HUES48 (cell line): ENCODE results near the gene WNT3A.
A peak's percentile ranks its signal among the peaks of the same experiment; 100 is the strongest.

ENCODE experiments used
- H3K27ac ChIP-seq: one replicate; pipeline ENCODE4 v1.7.0; 2013; ENCODE audit warnings: low read depth, low read length, inconsistent platforms
- H3K27me3 ChIP-seq: 2 replicates; pipeline ENCODE4 v1.6.1; 2013; ENCODE audit warnings: mild to moderate bottlenecking, low read length; ENCODE audit not compliant: control insufficient read depth, insufficient read depth
- H3K36me3 ChIP-seq: 2 replicates; pipeline ENCODE4 v1.6.1; 2013; ENCODE audit warnings: low read length; ENCODE audit not compliant: control insufficient read depth, insufficient read depth
- H3K4me1 ChIP-seq: 2 replicates; pipeline ENCODE4 v1.6.1; 2013; ENCODE audit warnings: mild to moderate bottlenecking, low read length; ENCODE audit not compliant: control insufficient read depth, insufficient read depth
- H3K4me3 ChIP-seq: 2 replicates; pipeline ENCODE4 v1.5.1; 2013; ENCODE audit warnings: mild to moderate bottlenecking, low read depth, low read length
- H3K9ac ChIP-seq: 2 replicates; pipeline ENCODE4 v1.6.1; 2013; ENCODE audit warnings: mild to moderate bottlenecking, low read depth, low read length, moderate library complexity
- H3K9me3 ChIP-seq: 2 replicates; pipeline ENCODE4 v1.6.1; 2013; ENCODE audit warnings: low read length; ENCODE audit not compliant: control insufficient read depth, insufficient read depth

Gene WNT3A

DNA sequence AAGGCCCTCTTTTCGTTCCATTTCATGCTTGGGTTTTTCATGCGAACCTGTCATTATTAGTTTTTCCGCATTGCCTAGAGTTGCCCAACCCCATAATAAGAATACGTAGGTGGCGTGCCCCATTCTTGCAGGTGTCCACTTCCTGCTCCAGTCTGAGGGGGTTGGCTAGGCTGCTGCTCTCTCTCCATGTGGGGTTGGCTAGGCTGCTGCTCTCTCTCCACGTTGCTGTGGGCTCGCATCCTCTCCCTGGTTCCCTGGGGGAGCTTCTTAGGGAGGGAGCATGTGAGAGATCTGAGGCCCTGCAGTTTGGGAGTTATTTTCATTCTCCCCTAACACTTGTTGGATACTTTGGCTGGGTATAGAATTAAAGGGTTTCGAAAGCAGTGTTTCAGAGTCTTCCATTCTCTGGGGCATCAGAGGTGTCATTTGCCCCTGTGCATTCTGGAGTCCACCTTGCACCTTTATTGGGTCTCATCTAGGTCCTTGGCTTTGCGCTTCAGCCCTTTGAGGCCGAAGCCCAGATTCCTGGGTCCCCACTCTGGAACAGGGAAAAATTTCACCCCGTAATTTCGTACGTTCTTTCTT lies 87.7 kb downstream of the WNT3A start:
- Histone ChIP-seq H3K4me3 (no peak overlapping the region), H3K36me3 (peaks cover 30% of the 10 kb centered on the region), H3K4me1 (no peaks in the 10 kb centered on the region), H3K9ac (no peak overlapping the region), H3K27ac (no peak overlapping the region), H3K27me3 (no peaks in the 10 kb centered on the region), H3K9me3 (no peaks in the 10 kb centered on the region)

GRCh38 chr1:228095161-228095560 lies 88.4 kb downstream of the WNT3A start:
- H3K4me1 ChIP-seq = no peaks in the 10 kb centered on the region
- H3K9ac ChIP-seq = no peak overlapping the region
- peaks cover 36% of the 10 kb centered on the region for H3K36me3 ChIP-seq
- no peaks in the 10 kb centered on the region for H3K9me3 ChIP-seq
- H3K4me3 ChIP-seq = no peak overlapping the region
- no peaks in the 10 kb centered on the region for H3K27me3 ChIP-seq
- H3K27ac ChIP-seq = no peak overlapping the region

- no peak overlapping the region for H3K4me3 ChIP-seq
- H3K4me1 ChIP-seq = no peaks in the 10 kb centered on the region
- no peaks in the 10 kb centered on the region for H3K27me3 ChIP-seq
- H3K9ac ChIP-seq = no peak overlapping the region
- no peak overlapping the region for H3K27ac ChIP-seq
- no peaks in the 10 kb centered on the region for H3K9me3 ChIP-seq
- peaks cover 40% of the 10 kb centered on the region for H3K36me3 ChIP-seq
Observed at GRCh38 chr1:228095938-228096337, 89.1 kb downstream of the WNT3A start.

DNA sequence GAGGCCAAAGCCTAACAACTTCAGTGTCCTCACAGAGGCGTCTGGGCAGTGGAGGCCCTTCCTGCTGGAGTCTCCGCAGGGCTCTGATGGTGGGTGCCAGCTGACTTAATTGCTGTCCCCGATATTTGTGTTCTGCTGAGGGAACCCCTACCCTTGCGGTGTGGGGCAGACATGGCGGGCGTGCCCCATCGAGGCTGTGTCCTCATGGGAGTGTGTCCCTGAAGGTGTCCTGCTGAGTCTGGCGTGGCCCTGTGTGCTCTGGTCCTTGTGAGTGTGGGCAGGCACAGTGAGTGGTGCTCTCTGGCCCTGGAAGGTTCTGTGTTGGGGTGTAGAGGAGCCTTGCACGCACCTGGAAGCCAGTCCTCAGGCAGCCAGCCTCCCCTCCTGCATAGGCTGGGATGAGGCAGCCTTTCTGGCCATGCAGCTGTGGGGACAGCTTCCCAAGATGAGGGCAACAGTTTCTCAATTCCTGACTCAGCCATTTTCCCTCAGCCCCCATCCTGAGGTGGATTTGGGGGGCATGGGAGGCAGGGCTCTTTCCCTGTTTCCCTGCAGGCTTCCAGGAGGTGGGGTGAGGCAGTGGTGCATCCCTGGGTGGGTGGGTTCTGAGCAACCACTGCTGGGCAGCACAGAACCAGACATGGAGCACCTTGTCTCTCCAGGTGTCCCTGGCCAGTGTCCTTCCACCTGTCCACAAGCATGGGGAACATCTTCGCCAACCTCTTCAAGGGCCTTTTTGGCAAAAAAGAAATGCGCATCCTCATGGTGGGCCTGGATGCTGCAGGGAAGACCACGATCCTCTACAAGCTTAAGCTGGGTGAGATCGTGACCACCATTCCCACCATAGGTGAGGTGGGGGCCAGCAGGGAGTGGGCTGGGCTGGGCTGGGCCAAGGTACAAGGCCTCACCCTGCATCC lies 89.9 kb downstream of the WNT3A start:
- H3K4me1 ChIP-seq = no peaks in the 10 kb centered on the region
- H3K9ac ChIP-seq = no peak overlapping the region
- no peaks in the 10 kb centered on the region for H3K9me3 ChIP-seq
- no peak overlapping the region for H3K27ac ChIP-seq
- no peak overlapping the region for H3K4me3 ChIP-seq
- peaks cover 44% of the 10 kb centered on the region for H3K36me3 ChIP-seq
- no peaks in the 10 kb centered on the region for H3K27me3 ChIP-seq

DNA sequence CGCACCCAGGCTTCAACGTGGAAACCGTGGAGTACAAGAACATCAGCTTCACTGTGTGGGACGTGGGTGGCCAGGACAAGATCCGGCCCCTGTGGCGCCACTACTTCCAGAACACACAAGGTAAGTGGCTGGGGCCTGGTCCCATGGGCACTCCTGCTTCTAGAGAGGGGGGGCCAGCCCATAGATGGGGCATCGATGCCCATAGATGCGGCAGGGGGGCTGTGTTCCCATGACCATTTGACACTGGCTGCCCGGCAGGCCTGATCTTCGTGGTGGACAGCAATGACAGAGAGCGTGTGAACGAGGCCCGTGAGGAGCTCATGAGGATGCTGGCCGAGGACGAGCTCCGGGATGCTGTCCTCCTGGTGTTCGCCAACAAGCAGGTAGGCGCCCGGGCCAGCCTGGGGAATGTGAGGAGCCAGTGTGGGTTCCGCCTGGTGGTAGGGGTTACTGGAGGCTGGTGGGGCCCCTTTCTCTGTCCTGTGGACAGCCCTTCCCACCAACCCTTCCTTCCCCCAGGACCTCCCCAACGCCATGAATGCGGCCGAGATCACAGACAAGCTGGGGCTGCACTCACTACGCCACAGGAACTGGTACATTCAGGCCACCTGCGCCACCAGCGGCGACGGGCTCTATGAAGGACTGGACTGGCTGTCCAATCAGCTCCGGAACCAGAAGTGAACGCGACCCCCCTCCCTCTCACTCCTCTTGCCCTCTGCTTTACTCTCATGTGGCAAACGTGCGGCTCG lies 90.7 kb downstream of the WNT3A start:
- Histone ChIP-seq H3K27ac (no peak overlapping the region), H3K4me1 (no peaks in the 10 kb centered on the region), H3K4me3 (no peak overlapping the region), H3K36me3 (peaks cover 44% of the 10 kb centered on the region), H3K9ac (no peak overlapping the region), H3K9me3 (no peaks in the 10 kb centered on the region), H3K27me3 (no peaks in the 10 kb centered on the region)

DNA sequence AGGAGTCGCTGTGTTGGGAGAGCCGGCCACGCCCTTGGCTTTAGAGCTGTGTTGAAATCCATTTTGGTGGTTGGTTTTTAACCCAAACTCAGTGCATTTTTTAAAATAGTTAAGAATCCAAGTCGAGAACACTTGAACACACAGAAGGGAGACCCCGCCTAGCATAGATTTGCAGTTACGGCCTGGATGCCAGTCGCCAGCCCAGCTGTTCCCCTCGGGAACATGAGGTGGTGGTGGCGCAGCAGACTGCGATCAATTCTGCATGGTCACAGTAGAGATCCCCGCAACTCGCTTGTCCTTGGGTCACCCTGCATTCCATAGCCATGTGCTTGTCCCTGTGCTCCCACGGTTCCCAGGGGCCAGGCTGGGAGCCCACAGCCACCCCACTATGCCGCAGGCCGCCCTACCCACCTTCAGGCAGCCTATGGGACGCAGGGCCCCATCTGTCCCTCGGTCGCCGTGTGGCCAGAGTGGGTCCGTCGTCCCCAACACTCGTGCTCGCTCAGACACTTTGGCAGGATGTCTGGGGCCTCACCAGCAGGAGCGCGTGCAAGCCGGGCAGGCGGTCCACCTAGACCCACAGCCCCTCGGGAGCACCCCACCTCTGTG lies 91.6 kb downstream of the WNT3A start:
- no peaks in the 10 kb centered on the region for H3K27me3 ChIP-seq
- H3K27ac ChIP-seq = no peak overlapping the region
- H3K9ac ChIP-seq = no peak overlapping the region
- H3K4me3 ChIP-seq = no peak overlapping the region
- peaks cover 44% of the 10 kb centered on the region for H3K36me3 ChIP-seq
- no peaks in the 10 kb centered on the region for H3K9me3 ChIP-seq
- H3K4me1 ChIP-seq = no peaks in the 10 kb centered on the region

DNA sequence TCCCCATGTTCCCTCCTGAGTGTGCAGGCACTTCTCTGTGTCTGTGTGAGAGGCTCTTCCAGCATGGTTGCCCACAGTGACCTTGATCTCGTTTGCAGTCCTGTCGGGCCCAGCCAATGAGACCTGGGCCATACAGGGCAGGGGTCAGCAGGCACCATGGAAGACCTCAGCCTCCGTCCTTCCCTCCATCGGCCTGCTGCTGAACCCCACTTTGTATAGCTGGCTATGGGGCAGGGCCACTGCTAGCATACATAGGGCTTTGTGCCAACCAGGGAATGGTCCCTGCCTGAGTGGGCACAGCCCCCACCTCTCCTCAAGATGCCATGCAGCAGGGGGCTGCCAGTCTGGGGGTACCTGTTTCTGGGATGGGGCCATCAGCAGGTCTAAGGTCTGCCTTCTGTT lies 92.5 kb downstream of the WNT3A start:
- Histone ChIP-seq H3K9me3 (no peaks in the 10 kb centered on the region), H3K9ac (no peak overlapping the region), H3K36me3 (peaks cover 44% of the 10 kb centered on the region), H3K4me1 (no peaks in the 10 kb centered on the region), H3K4me3 (no peak overlapping the region), H3K27me3 (no peaks in the 10 kb centered on the region), H3K27ac (no peak overlapping the region)

DNA sequence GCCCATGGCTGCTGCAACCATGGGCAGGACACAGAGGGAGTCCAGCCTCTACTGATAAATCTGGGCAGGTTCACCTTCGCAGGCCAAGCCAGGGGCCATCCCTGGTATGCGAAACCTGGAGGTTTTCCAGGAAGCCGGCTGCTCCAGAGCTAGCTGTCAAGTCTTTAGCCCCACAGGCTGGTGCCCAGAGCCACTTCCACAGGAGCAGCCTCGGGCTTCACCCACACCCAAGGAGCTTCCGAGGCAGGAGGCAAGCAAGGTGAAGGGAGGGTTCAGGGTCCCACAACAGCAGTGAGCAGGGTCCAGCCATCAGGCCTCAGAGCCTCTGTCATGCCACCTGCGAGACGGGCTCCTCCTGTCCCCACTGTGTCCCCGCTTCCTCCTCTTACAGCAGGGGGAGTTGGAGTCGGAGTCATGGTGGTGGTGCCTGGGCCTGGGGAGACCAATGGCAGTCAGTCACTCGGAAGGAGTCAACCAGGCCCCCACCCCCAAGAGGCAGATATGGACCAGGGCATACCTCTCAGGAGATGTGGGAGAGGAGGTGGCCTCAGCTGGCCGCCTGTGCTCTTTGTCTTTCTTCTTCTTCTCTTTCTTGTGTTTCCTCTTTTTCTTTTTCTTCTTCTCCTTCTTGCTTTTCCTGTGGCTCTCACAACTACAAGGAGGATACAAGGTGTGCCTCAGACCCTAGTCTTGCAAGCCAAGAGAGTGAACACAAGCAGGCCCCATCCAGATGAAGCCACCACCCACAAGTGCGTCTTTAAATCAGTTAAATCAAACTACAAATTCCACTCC lies 94.2 kb downstream of the WNT3A start:
- Histone ChIP-seq H3K36me3 (peaks cover 48% of the 10 kb centered on the region), H3K27me3 (no peaks in the 10 kb centered on the region), H3K4me1 (no peaks in the 10 kb centered on the region), H3K9me3 (no peaks in the 10 kb centered on the region), H3K4me3 (no peak overlapping the region), H3K27ac (no peak overlapping the region), H3K9ac (no peak overlapping the region)

- no peaks in the 10 kb centered on the region for H3K9me3 ChIP-seq
- H3K27ac ChIP-seq = no peak overlapping the region
- H3K4me3 ChIP-seq = peak overlapping the region; percentile 81
- no peaks in the 10 kb centered on the region for H3K27me3 ChIP-seq
- no peaks in the 10 kb centered on the region for H3K4me1 ChIP-seq
- peaks cover 54% of the 10 kb centered on the region for H3K36me3 ChIP-seq
- H3K9ac ChIP-seq = no peak overlapping the region
Observed at GRCh38 chr1:228101614-228101993, 94.8 kb downstream of the WNT3A start.

- Histone ChIP-seq H3K27ac (no peak overlapping the region), H3K4me1 (no peaks in the 10 kb centered on the region), H3K36me3 (peaks cover 56% of the 10 kb centered on the region), H3K27me3 (no peaks in the 10 kb centered on the region), H3K4me3 (peak overlapping the region; percentile 81), H3K9me3 (no peaks in the 10 kb centered on the region), H3K9ac (no peak overlapping the region)
Observed at GRCh38 chr1:228101994-228102790, 95.4 kb downstream of the WNT3A start.
